ENCODE data around the gene HENMT1. TPM values are rescaled to one million over a fixed set of nuclear protein-coding genes. Genes with fewer than 3 reads are reported as not detected.

HENMT1 gene
- total and polyA plus RNA-seq, 9 of the 15 experiments (the other 6 are each of a cell fraction or from before 2014, with no cell fraction given) = not detected

DNA sequence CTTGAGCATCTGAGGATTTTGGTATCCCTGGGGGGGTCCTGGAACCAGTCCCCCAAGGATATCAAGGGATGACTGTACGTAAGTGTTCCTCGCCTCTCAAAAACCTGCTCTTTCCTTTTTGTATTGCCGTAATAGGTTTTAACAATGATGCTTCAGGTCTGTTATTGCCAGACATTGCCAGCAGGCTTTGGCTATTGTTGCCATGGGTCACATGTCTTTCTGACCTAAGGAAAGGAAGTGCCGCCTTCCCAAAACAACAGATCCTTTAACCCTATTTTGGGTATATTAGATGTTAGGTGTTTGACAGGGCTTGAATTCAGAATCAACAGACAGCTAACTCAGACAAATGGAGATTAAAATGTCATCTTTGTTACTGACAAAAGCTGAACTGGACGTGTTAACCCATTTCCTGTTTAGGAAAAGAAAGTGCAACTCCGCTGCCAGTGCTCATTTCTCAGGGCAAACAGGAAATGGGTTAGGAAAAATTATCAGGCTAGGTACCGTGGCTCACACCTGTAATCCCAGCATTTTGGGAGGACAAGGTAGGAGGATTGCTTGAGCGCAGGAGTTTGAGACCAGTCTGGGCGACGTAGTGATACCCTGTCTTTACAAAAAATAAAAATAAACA is 18.8 kb upstream of the HENMT1 start:
- 62% methylated on average over 10 of the region's 10 CpGs for WGBS (ENCODE audit: insufficient coverage, low coverage, missing lambda C conversion rate)
- H3K9me3 ChIP-seq (replicated peaks; ENCODE audit: control insufficient read depth, insufficient read depth, low read depth, low read length) = no peaks in the 10 kb centered on the region
- no peak overlapping the region for H3K9ac ChIP-seq (ENCODE audit: insufficient read depth in 1 of 2, low read depth in 2 of 2, low read length in 2 of 2)
- H3K27ac ChIP-seq (ENCODE audit: extremely low read depth, low read depth, low read length) = no peak overlapping the region
- no peaks in the 10 kb centered on the region for H3K36me3 ChIP-seq (ENCODE audit: control insufficient read depth, insufficient read depth, low read length)
- FAIRE-seq (no peak), ATAC-seq (no peak), DNase-seq (ENCODE audit: extremely low read depth in 1 of 4, low spot score in 3 of 4) (no peak)
- H3K27me3 ChIP-seq (ENCODE audit: control insufficient read depth in 2 of 2, insufficient read depth in 2 of 2, low read length in 2 of 2) = no peaks in the 10 kb centered on the region
- POLR2A ChIA-PET = interaction anchor here (3.3 to 4.0 kb wide), 2 partner anchors 12 kb away, joined by 12 to 48 read pairs; partner anchors contain the start of gene PRPF38B
- no peaks in the 10 kb centered on the region for H3K79me2 ChIP-seq (ENCODE audit: control insufficient read depth, insufficient read depth, low read length)
- peak overlapping the region; percentile 27 for H3K4me2 ChIP-seq (ENCODE audit: insufficient read depth, low read length)
- CTCF ChIA-PET (ENCODE audit: low intra/inter-chr PET ratio) = no interaction called here
- no peak for TF ChIP-seq GATAD2B (IDR thresholded peaks at IDR 0.05; ENCODE audit: borderline replicate concordance)
- TF ChIP-seq, protein P1, sequence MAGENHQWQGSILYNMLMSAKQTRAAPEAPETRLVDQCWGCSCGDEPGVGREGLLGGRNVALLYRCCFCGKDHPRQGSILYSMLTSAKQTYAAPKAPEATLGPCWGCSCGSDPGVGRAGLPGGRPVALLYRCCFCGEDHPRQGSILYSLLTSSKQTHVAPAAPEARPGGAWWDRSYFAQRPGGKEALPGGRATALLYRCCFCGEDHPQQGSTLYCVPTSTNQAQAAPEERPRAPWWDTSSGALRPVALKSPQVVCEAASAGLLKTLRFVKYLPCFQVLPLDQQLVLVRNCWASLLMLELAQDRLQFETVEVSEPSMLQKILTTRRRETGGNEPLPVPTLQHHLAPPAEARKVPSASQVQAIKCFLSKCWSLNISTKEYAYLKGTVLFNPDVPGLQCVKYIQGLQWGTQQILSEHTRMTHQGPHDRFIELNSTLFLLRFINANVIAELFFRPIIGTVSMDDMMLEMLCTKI (IDR thresholded peaks at IDR 0.05; ENCODE audit: partially characterized antibody) = no peak
- intact Hi-C loops (cut with micrococcal nuclease) = no loop called here
- in situ Hi-C loops (cut with MboI) = no loop called here
- no peaks in the 10 kb centered on the region for H3K4me1 ChIP-seq (replicated peaks in 1 of 2; ENCODE audit: control insufficient read depth in 2 of 2, insufficient read depth in 2 of 2, low read length in 2 of 2)
- no TSS peak for BruUV-seq (replicated peaks)
- no peaks in the 10 kb centered on the region for H3K9me1 ChIP-seq (ENCODE audit: control insufficient read depth, insufficient read depth, low read length)
- H2AFZ ChIP-seq (ENCODE audit: low read depth, low read length) = peak overlapping the region; percentile 46
- H3K4me3 ChIP-seq = no peak overlapping the region
- H4K20me1 ChIP-seq (replicated peaks; ENCODE audit: control insufficient read depth, insufficient read depth, low read length) = no peaks in the 10 kb centered on the region

DNA sequence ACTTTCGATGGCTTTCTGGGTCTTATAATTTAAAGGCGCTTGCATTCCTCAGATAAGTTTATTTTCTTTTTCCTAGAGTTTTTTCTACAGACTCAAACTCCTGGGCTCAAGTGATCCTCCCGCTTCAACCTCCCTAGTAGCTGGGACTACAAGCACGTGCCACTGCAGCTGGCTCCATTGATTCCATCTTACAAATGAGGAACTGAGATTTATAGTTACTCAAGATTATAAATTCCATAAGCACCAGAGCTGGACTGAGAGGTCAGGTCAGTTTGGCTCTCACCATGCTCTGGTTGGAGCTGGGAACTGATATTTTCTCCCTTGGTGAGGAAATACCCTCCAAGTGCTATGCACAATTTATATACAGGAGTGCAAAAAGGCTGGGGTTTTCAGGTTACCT is 17.8 kb upstream of the HENMT1 start:
- Histone ChIP-seq H4K20me1 (replicated peaks; ENCODE audit: control insufficient read depth, insufficient read depth, low read length) (no peaks in the 10 kb centered on the region), H3K27ac (ENCODE audit: extremely low read depth, low read depth, low read length) (no peak overlapping the region), H3K4me2 (ENCODE audit: insufficient read depth, low read length) (no peak overlapping the region), H3K9me1 (ENCODE audit: control insufficient read depth, insufficient read depth, low read length) (no peaks in the 10 kb centered on the region), H2AFZ (ENCODE audit: low read depth, low read length) (no peak overlapping the region), H3K4me3 (no peak overlapping the region), H3K9me3 (replicated peaks; ENCODE audit: control insufficient read depth, insufficient read depth, low read depth, low read length) (no peaks in the 10 kb centered on the region), H3K36me3 (ENCODE audit: control insufficient read depth, insufficient read depth, low read length) (no peaks in the 10 kb centered on the region), H3K27me3 (ENCODE audit: control insufficient read depth in 2 of 2, insufficient read depth in 2 of 2, low read length in 2 of 2) (no peaks in the 10 kb centered on the region), H3K9ac (ENCODE audit: insufficient read depth in 1 of 2, low read depth in 2 of 2, low read length in 2 of 2) (no peak overlapping the region), H3K4me1 (replicated peaks in 1 of 2; ENCODE audit: control insufficient read depth in 2 of 2, insufficient read depth in 2 of 2, low read length in 2 of 2) (no peaks in the 10 kb centered on the region), H3K79me2 (ENCODE audit: control insufficient read depth, insufficient read depth, low read length) (no peaks in the 10 kb centered on the region)
- intact Hi-C loops (cut with micrococcal nuclease) = no loop called here
- DNase-seq (ENCODE audit: extremely low read depth in 1 of 4, low spot score in 3 of 4) (no peak), ATAC-seq (no peak), FAIRE-seq (no peak)
- ChIA-PET CTCF (ENCODE audit: low intra/inter-chr PET ratio) (interaction anchor here (0.7 kb wide), 1 partner anchor 28 kb away, joined by 3 read pairs; no protein-coding TSS in a partner anchor), POLR2A (interaction anchor here (0.5 to 3.3 kb wide), 2 partner anchors 13 to 138 kb away, joined by 4 to 12 read pairs; partner anchors contain the start of gene PRPF38B)
- 33% methylated on average over 4 of the region's 4 CpGs for WGBS (ENCODE audit: insufficient coverage, low coverage, missing lambda C conversion rate)
- no TSS peak for BruUV-seq (replicated peaks)
- in situ Hi-C loops (cut with MboI) = no loop called here
- TF ChIP-seq USF2 (CRISPR knock-in tag; IDR thresholded peaks at IDR 0.05) (no peak), CEBPG (CRISPR knock-in tag; IDR thresholded peaks at IDR 0.05) (no peak), CEBPG (tag; conservative IDR thresholded peaks at IDR 0.05 in 1 of 2, IDR thresholded peaks at IDR 0.05 in 1 of 2) (no peak), EGR1 (conservative IDR thresholded peaks at IDR 0.05) (no peak), ZC3H11A (IDR thresholded peaks at IDR 0.05; ENCODE audit: low read depth, low read length) (no peak), KAT2B (IDR thresholded peaks at IDR 0.05; ENCODE audit: low read depth, low read length) (no peak), POLR2G (IDR thresholded peaks at IDR 0.05; ENCODE audit: low read depth, low read length) (no peak), HEY1 (CRISPR knock-in tag; IDR thresholded peaks at IDR 0.05; ENCODE audit: borderline replicate concordance) (no peak), ZNF140 (CRISPR knock-in tag; IDR thresholded peaks at IDR 0.05) (no peak), FOSL1 (tag; conservative IDR thresholded peaks at IDR 0.05) (no peak)
- TF ChIP-seq, protein P2, sequence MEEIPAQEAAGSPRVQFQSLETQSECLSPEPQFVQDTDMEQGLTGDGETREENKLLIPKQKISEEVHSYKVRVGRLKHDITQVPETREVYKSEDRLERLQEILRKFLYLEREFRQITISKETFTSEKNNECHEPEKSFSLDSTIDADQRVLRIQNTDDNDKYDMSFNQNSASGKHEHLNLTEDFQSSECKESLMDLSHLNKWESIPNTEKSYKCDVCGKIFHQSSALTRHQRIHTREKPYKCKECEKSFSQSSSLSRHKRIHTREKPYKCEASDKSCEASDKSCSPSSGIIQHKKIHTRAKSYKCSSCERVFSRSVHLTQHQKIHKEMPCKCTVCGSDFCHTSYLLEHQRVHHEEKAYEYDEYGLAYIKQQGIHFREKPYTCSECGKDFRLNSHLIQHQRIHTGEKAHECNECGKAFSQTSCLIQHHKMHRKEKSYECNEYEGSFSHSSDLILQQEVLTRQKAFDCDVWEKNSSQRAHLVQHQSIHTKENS (CRISPR knock-in tag; IDR thresholded peaks at IDR 0.05) = no peak
